ENCODE results near the gene MED26. TPM values are rescaled to one million over a fixed set of nuclear protein-coding genes. Genes with fewer than 3 reads are reported as not detected.

The MED26 gene
- total and polyA plus RNA-seq, 2 experiments from 2014 or later: 6.6 to 7.8 TPM

GRCh38 chr19:16614941-16615340 is 13.1 kb downstream of the MED26 start:
- Histone ChIP-seq H3K4me1 (ENCODE audit: insufficient read depth) (no peaks in the 10 kb centered on the region), H2AFZ (no peak overlapping the region), H3K4me3 (no peak overlapping the region), H3K27ac (no peak overlapping the region), H3K9me2 (replicated peaks; ENCODE audit: insufficient read depth) (no peaks in the 10 kb centered on the region), H3K27me3 (no peaks in the 10 kb centered on the region), H3K36me3 (replicated peaks; ENCODE audit: insufficient read depth, low read depth) (no peaks in the 10 kb centered on the region), H3K9me3 (ENCODE audit: low read depth) (no peaks in the 10 kb centered on the region), H3K79me2 (peaks cover 100% of the 10 kb centered on the region), H3K4me2 (no peak overlapping the region), H4K20me1 (ENCODE audit: insufficient read depth, poor library complexity, severe bottlenecking) (peaks cover 92% of the 10 kb centered on the region)
- 39% methylated on average over 2 of the region's 2 CpGs for WGBS (ENCODE audit: low lambda C conversion rate, missing lambda C conversion rate)
- DNase-seq (ENCODE audit: low spot score): no peak
- TF ChIP-seq CTCF (IDR thresholded peaks at IDR 0.05; ENCODE audit: poor library complexity): no peak
- TF ChIP-seq EZH2 (IDR thresholded peaks at IDR 0.05; ENCODE audit: borderline replicate concordance): no peak
- TF ChIP-seq EZH2phosphoT487 (IDR thresholded peaks at IDR 0.05; ENCODE audit: low read depth, severe bottlenecking, unreplicated experiment): no peak

GRCh38 chr19:16613841-16614240 is 14.2 kb downstream of the MED26 start:
- TF ChIP-seq CTCF (IDR thresholded peaks at IDR 0.05; ENCODE audit: poor library complexity) (no peak), EZH2 (IDR thresholded peaks at IDR 0.05; ENCODE audit: borderline replicate concordance) (no peak), EZH2phosphoT487 (IDR thresholded peaks at IDR 0.05; ENCODE audit: low read depth, severe bottlenecking, unreplicated experiment) (no peak)
- 95% methylated on average over 2 of the region's 2 CpGs for WGBS (ENCODE audit: low lambda C conversion rate, missing lambda C conversion rate)

GRCh38 chr19:16612636-16613035 is 15.4 kb downstream of the MED26 start:
- no peaks in the 10 kb centered on the region for H3K9me2 ChIP-seq (replicated peaks; ENCODE audit: insufficient read depth)
- no peaks in the 10 kb centered on the region for H3K4me1 ChIP-seq (ENCODE audit: insufficient read depth)
- no peak overlapping the region for H3K27ac ChIP-seq

More at GRCh38 chr19:16613841-16614240, 14.2 kb downstream of the MED26 start:
- Histone ChIP-seq H3K27ac (no peak overlapping the region), H3K4me2 (no peak overlapping the region), H3K27me3 (no peaks in the 10 kb centered on the region), H3K4me1 (ENCODE audit: insufficient read depth) (no peaks in the 10 kb centered on the region), H2AFZ (no peak overlapping the region), H3K79me2 (peaks cover 99% of the 10 kb centered on the region), H3K9me2 (replicated peaks; ENCODE audit: insufficient read depth) (no peaks in the 10 kb centered on the region), H3K36me3 (replicated peaks; ENCODE audit: insufficient read depth, low read depth) (no peaks in the 10 kb centered on the region), H4K20me1 (ENCODE audit: insufficient read depth, poor library complexity, severe bottlenecking) (peaks cover 84% of the 10 kb centered on the region), H3K9me3 (ENCODE audit: low read depth) (no peaks in the 10 kb centered on the region), H3K4me3 (no peak overlapping the region)
- no peak for DNase-seq (ENCODE audit: low spot score)

More at GRCh38 chr19:16612636-16613035, 15.4 kb downstream of the MED26 start:
- H3K4me3 ChIP-seq: no peak overlapping the region
- H2AFZ ChIP-seq: no peak overlapping the region
- H3K9me3 ChIP-seq (ENCODE audit: low read depth): no peaks in the 10 kb centered on the region
- peaks cover 83% of the 10 kb centered on the region for H4K20me1 ChIP-seq (ENCODE audit: insufficient read depth, poor library complexity, severe bottlenecking)
- no peaks in the 10 kb centered on the region for H3K36me3 ChIP-seq (replicated peaks; ENCODE audit: insufficient read depth, low read depth)
- peaks cover 96% of the 10 kb centered on the region for H3K79me2 ChIP-seq
- H3K27me3 ChIP-seq: no peaks in the 10 kb centered on the region
- no peak for DNase-seq (ENCODE audit: low spot score)
- 76% methylated on average over 3 of the region's 3 CpGs for WGBS (ENCODE audit: low lambda C conversion rate, missing lambda C conversion rate)
- TF ChIP-seq EZH2phosphoT487 (IDR thresholded peaks at IDR 0.05; ENCODE audit: low read depth, severe bottlenecking, unreplicated experiment) (no peak), EZH2 (IDR thresholded peaks at IDR 0.05; ENCODE audit: borderline replicate concordance) (no peak), CTCF (IDR thresholded peaks at IDR 0.05; ENCODE audit: poor library complexity) (no peak)
- H3K4me2 ChIP-seq: no peak overlapping the region

All from hepatocyte (in vitro differentiated cells).